Neutrophil (primary cell): ENCODE data around the gene IL17RB.

Source experiments
- H3K27ac ChIP-seq: fragments of 200-600 bp; sonication (generic); 2 replicates; pipeline ENCODE4 v1.5.1; 2016; ENCODE audit warnings: mild to moderate bottlenecking, moderate library complexity
- H3K27me3 ChIP-seq: fragments of 200-600 bp; sonication (generic); 2 replicates; pipeline ENCODE4 v1.6.0; 2016; ENCODE audit warnings: mild to moderate bottlenecking
- H3K36me3 ChIP-seq: fragments of 200-600 bp; sonication (generic); 2 replicates; pipeline ENCODE4 v1.5.1; 2017
- H3K4me1 ChIP-seq, 2 experiments: fragments of 200-600 bp in 1 of 2; sonication (generic) in 1 of 2; 1 replicate in 1 of 2; 2 replicates in 1 of 2; pipeline versions ENCODE4 v1.5.1 to v1.6.1; 2013 to 2016; ENCODE audit warnings: low read depth in 1 of 2, low read length in 1 of 2, mild to moderate bottlenecking in 1 of 2, moderate library complexity in 1 of 2; ENCODE audit not compliant: control insufficient read depth in 1 of 2, insufficient read depth in 1 of 2
- H3K4me3 ChIP-seq, 2 experiments: fragments of 200-600 bp in 1 of 2; sonication (generic) in 1 of 2; 1 replicate in 1 of 2; 2 replicates in 1 of 2; pipeline ENCODE4 v1.5.1; 2013 to 2016; ENCODE audit warnings: low read depth in 1 of 2, low read length in 1 of 2, mild to moderate bottlenecking in 1 of 2, moderate library complexity in 1 of 2
- H3K9me3 ChIP-seq: fragments of 200-600 bp; sonication (generic); 2 replicates; pipeline ENCODE4 v1.5.1; 2016
- TF ChIP-seq, protein P1 (sequence below): fragments of 200-600 bp; sonication (generic); IDR thresholded peaks from 2 replicates; pipeline ENCODE4 v1.5.1; 2016; ENCODE audit warnings: antibody characterized with exemption

Gene IL17RB

DNA sequence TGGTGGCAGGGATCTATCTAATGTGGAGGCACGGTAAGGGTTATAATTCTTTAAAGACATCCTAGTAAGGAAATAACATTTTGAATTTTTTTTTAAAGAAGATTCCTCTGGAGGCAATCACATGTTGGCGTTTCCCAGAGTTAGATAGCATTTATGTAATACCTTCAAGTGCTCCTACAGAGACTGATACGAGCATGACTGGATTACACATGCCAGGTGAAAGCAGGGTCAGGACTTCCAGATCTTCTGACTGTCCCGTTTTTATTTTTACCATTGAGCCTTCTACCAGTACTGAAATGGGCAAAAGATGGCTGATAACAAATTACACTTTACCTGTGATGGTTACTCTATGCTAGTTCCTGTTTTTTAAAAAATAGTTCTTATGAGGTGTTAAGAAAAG lies 13.8 kb downstream of the IL17RB start:
- Histone ChIP-seq H3K27ac (no peak overlapping the region), H3K4me3 (no peak overlapping the region), H3K36me3 (peaks cover 60% of the 10 kb centered on the region), H3K27me3 (peaks cover 12% of the 10 kb centered on the region), H3K4me1 (no peaks in the 10 kb centered on the region), H3K9me3 (no peaks in the 10 kb centered on the region)
- TF ChIP-seq, protein P1, sequence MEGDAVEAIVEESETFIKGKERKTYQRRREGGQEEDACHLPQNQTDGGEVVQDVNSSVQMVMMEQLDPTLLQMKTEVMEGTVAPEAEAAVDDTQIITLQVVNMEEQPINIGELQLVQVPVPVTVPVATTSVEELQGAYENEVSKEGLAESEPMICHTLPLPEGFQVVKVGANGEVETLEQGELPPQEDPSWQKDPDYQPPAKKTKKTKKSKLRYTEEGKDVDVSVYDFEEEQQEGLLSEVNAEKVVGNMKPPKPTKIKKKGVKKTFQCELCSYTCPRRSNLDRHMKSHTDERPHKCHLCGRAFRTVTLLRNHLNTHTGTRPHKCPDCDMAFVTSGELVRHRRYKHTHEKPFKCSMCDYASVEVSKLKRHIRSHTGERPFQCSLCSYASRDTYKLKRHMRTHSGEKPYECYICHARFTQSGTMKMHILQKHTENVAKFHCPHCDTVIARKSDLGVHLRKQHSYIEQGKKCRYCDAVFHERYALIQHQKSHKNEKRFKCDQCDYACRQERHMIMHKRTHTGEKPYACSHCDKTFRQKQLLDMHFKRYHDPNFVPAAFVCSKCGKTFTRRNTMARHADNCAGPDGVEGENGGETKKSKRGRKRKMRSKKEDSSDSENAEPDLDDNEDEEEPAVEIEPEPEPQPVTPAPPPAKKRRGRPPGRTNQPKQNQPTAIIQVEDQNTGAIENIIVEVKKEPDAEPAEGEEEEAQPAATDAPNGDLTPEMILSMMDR = no peak

DNA sequence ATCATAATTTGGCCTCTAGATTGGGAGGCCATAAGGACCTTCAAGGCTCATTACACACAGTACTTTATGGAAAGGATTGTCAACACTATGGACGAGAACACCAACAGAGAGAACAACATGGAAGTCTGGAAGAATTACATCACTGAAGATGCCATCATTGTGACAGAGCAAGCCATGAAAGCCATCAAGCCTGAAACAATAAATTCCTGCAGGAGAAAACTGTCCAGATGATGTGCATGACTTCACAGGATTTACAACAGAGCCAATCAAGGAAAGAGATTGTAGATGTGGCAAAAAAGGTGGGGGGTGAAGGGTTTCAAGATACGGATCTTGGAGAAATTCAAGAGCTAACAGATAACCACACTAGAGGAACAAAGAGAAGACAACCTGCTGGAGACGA lies 15.9 kb downstream of the IL17RB start:
- Histone ChIP-seq H3K27ac (no peak overlapping the region), H3K27me3 (no peaks in the 10 kb centered on the region), H3K4me3 (no peak overlapping the region), H3K9me3 (no peaks in the 10 kb centered on the region), H3K36me3 (peaks cover 79% of the 10 kb centered on the region), H3K4me1 (no peaks in the 10 kb centered on the region)
- TF ChIP-seq, protein P1 = no peak

DNA sequence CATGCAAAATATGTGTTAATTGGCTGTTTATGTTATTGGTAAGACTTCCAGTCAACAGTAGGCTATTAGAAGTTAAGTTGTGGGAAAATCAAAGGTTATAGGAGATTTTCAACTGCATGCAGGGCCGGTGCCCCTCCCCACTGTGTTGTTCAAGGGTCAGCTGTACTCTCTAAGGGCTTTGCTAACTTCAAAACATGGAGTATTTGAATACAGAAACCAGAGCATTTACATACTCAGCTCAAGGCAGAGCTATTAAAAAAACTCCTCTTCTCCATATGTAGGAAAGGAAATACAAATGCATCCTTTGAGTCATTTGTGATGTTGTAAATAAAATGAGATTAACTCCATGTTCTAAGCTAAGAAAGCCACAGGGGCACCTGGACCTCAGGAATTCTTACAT lies 16.8 kb downstream of the IL17RB start:
- Histone ChIP-seq H3K36me3 (peaks cover 87% of the 10 kb centered on the region), H3K4me3 (no peak overlapping the region), H3K27ac (no peak overlapping the region), H3K27me3 (no peaks in the 10 kb centered on the region), H3K4me1 (no peaks in the 10 kb centered on the region), H3K9me3 (no peaks in the 10 kb centered on the region)
- TF ChIP-seq, protein P1 = no peak

DNA sequence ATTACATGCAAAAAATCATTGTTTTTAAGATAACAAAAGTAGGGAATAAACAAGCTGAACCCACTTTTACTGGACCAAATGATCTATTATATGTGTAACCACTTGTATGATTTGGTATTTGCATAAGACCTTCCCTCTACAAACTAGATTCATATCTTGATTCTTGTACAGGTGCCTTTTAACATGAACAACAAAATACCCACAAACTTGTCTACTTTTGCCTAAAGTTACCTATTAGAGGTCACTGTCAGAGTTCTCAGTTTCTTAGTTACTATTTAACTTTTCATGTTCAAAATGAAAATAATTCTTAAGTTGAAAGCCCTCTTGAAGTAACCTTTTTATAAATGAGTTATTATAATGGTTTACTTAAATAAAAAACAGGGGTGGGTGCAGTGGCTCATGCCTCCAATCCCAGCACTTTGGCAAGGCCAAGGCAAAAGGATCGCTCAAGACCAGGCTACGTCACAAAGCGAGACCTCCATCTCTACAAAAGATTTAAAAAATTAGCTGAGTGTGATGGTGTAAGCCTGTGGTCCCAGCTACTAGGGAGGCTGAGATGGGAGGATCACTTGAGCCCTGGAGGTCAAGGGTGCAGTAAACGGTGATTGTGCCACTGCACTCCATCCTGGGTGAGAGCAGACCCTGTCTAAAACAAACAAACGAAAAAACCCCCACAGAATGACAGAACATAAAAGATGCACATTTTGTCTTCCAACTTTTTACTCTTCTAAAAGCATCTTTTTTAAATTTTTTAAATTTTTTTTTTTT lies 19.5 kb downstream of the IL17RB start:
- Histone ChIP-seq H3K9me3 (no peaks in the 10 kb centered on the region), H3K27me3 (no peaks in the 10 kb centered on the region), H3K36me3 (peaks cover 97% of the 10 kb centered on the region), H3K27ac (no peak overlapping the region), H3K4me3 (no peak overlapping the region), H3K4me1 (no peaks in the 10 kb centered on the region)
- TF ChIP-seq, protein P1 = no peak

DNA sequence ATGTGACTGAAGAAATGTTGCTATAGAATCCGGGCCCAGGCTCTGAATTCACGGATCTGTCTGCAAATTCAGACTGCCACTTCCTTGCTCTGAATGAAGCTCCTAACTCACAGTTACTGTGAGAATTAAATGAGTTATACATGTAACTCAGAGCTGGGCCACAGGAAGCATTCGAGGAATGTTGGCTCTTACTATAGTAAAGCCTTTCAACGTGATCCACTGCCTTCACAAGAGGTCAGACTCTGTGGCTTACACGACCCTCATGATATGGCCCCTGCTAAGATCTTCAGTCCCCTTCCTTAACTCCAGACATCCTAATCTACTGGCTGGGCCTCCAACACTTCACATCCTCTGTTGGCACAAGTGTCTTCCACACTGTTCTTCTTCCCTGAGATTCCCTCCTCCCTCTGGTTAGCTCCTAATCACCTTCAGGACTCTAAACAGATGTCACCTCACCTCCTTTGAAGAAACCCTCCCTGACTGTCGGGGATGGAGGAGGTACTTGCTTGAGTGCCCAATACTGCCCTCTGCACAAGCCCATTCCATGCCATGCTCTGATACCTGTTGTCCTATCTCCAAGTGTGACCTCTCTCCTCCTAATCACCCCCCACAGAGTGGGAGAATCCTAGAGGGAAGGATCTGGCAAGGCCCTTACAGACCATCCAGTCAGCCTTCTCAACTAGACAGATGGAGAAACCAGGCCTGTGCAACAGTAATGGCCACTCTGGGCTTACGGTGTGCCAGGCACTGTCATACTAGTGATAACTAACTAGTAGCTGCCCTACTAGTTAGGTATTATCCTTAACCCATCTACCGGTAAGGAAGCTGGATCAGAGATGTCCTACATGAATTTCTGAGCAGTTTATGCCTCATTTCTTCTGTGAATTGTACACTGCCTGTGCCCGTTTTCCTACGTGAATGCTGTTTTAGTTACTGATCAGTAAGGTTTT lies 34.3 kb downstream of the IL17RB start:
- Histone ChIP-seq H3K27ac (no peak overlapping the region), H3K36me3 (peaks cover 64% of the 10 kb centered on the region), H3K27me3 (no peaks in the 10 kb centered on the region), H3K9me3 (no peaks in the 10 kb centered on the region), H3K4me3 (peak overlapping the region; percentile 89 to 92), H3K4me1 (peaks cover 14% of the 10 kb centered on the region in 2 experiments)
- TF ChIP-seq, protein P1 = no peak
